Measurements from ENCODE around the gene LRRC8E. TPM values are rescaled to one million over a fixed set of nuclear protein-coding genes. Genes with fewer than 3 reads are reported as not detected.
A peak's percentile ranks its signal among the peaks of the same experiment; 100 is the strongest.

Gene LRRC8E
- total and polyA plus RNA-seq, 2 of the 8 experiments (the other 6 are each of a cell fraction or from before 2014, with no cell fraction given) = 2.7 to 2.9 TPM

DNA sequence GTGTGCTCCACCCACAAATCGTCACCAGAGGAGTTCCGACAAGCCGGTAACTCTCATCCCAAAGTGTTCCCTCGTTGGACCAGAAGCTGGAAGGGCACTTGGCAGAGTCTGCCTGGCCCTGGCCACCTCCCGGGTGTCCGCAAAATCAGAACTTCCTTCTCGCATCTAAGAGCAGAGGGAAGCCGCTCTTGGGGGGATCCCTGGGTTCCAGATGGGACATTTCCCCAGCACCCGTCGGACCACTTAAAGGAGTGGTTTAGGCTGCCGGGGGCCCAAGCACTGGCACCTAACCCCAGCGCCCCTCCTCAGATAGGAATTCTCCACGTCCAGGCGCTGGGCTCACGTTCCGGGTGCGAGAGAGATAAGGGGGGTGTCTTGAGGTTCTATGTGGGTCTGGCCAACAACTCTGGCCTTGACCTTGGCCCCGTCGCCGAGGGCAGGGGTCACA is 14.5 kb downstream of the LRRC8E start:
- no peak overlapping the region for H2BK20ac ChIP-seq (ENCODE audit: low read length)
- peak overlapping the region; percentile 86; the same call in 1 of the 2 replicates for H3K18ac ChIP-seq (ENCODE audit: extremely low read depth, low read length)
- peaks cover 0 to 5% of the 10 kb centered on the region in 2 experiments for H4K20me1 ChIP-seq (replicated peaks in 1 of 2; ENCODE audit: control insufficient read depth in 1 of 2, insufficient read depth in 2 of 2, low read length in 2 of 2)
- no peak for FAIRE-seq
- H3K79me2 ChIP-seq (ENCODE audit: control insufficient read depth in 1 of 2, insufficient read depth in 2 of 2, low read length in 2 of 2) = peaks cover 0 to 22% of the 10 kb centered on the region in 2 experiments; a peak in 2 of 4 replicates
- ChIA-PET POLR2A (ENCODE audit: partially characterized antibody) (interaction anchor here (1.0 to 5.0 kb wide), 10 partner anchors 9 to 45 kb away, joined by 4 to 22 read pairs (median 5); partner anchors contain the start of genes LRRC8E, SNAPC2 and TGFBR3L), CTCF (ENCODE audit: partially characterized antibody) (interaction anchor here (0.9 to 4.9 kb wide), 13 partner anchors 12 to 174 kb away, joined by 3 to 14 read pairs (median 4); partner anchors contain the start of genes PRR36 and TGFBR3L)
- no peak overlapping the region for H3K56ac ChIP-seq (replicated peaks; ENCODE audit: insufficient read length, low read depth, low read length)
- H3K4ac ChIP-seq (replicated peaks; ENCODE audit: insufficient read length, low read depth, low read length) = no peak overlapping the region
- H3K23me2 ChIP-seq (ENCODE audit: low read depth, low read length) = peaks cover 13% of the 10 kb centered on the region
- peaks cover 0 to 13% (median 7%) of the 10 kb centered on the region in 4 experiments; a peak in 5 of 7 replicates for H3K4me1 ChIP-seq (replicated peaks in 1 of 4; ENCODE audit: control insufficient read depth in 3 of 4, insufficient read depth in 4 of 4, low read length in 3 of 4)
- peak overlapping the region; percentile 90; the same call in 1 of the 2 replicates for H4K8ac ChIP-seq (ENCODE audit: extremely low read depth, insufficient read depth, low read length)
- TF ChIP-seq TBP (IDR thresholded peaks at IDR 0.05; ENCODE audit: low read depth, low read length) (no peak), RXRA (IDR thresholded peaks at IDR 0.05; ENCODE audit: insufficient read depth, low read depth, low read length) (0 out of 2 replicates have a peak, but pooled peaks have one; percentile 16), KDM5A (IDR thresholded peaks at IDR 0.05; ENCODE audit: low read length) (no peak)
- peak overlapping the region; percentile 82; the same call in 1 of the 2 replicates for H2AK5ac ChIP-seq (ENCODE audit: low read depth, low read length)
- no peak for DNase-seq (ENCODE audit: low read depth in 1 of 2, low spot score in 2 of 2)
- H3K9ac ChIP-seq (replicated peaks in 1 of 4; ENCODE audit: extremely low read depth in 1 of 4, low read depth in 3 of 4, low read length in 3 of 4) = peak overlapping the region in 3 of 4 experiments; percentile 49 to 64 (median 63); a peak in 6 of 7 replicates
- H3K9me3 ChIP-seq (ENCODE audit: insufficient read depth in 2 of 2, low read depth in 1 of 2, low read length in 1 of 2) = no peaks in the 10 kb centered on the region
- H2BK5ac ChIP-seq (ENCODE audit: low read depth, low read length) = peak overlapping the region; percentile 95
- no peak overlapping the region for H3K14ac ChIP-seq (ENCODE audit: insufficient read length)
- H3K36me3 ChIP-seq (ENCODE audit: control insufficient read depth in 2 of 4, insufficient read depth in 4 of 4, low read length in 3 of 4) = no peaks in the 10 kb centered on the region; a peak in 2 of 8 replicates
- H2AFZ ChIP-seq (ENCODE audit: low read length) = no peak overlapping the region
- H2BK12ac ChIP-seq (ENCODE audit: low read depth, low read length) = 0 out of 2 replicates have a peak overlapping the region, but pooled peaks have one; percentile 27
- peak overlapping the region; percentile 66; the same call in 1 of the 2 replicates for H3K27ac ChIP-seq (ENCODE audit: low read depth, low read length)
- H4K5ac ChIP-seq (ENCODE audit: insufficient read length, low read depth, low read length) = peak overlapping the region; percentile 65
- peak overlapping the region; percentile 55 to 75 for H3K4me2 ChIP-seq (ENCODE audit: insufficient read depth in 1 of 2, low read depth in 2 of 2, low read length in 2 of 2)
- no peak overlapping the region for H2BK120ac ChIP-seq (replicated peaks; ENCODE audit: low read depth, low read length)
- H3K27me3 ChIP-seq (replicated peaks in 1 of 4; ENCODE audit: control insufficient read depth in 3 of 4, extremely low read depth in 1 of 4, insufficient read depth in 3 of 4, low read length in 3 of 4) = no peaks in the 10 kb centered on the region
- H3K23ac ChIP-seq (ENCODE audit: insufficient read length) = no peak overlapping the region
- peak overlapping the region; percentile 30 to 86 (median 44) for H3K4me3 ChIP-seq (ENCODE audit: extremely low read depth in 1 of 4, insufficient read depth in 2 of 4, low read depth in 3 of 4, low read length in 4 of 4)
- H3K79me1 ChIP-seq (ENCODE audit: low read depth, low read length) = peaks cover 9% of the 10 kb centered on the region
- peak overlapping the region; percentile 90 for H4K91ac ChIP-seq (replicated peaks; ENCODE audit: insufficient read length, low read length)
- 51% methylated on average over 20 of the region's 20 CpGs; no CpG with 5 or more reads in 1 of the 2 experiments for WGBS, 2 experiments (ENCODE audit: extremely low coverage in 1 of 2, insufficient coverage in 1 of 2, insufficient read length in 1 of 2, insufficient replicate concordance in 2 of 2, low coverage in 1 of 2, low lambda C conversion rate in 2 of 2, missing lambda C conversion rate in 1 of 2)
- H2BK15ac ChIP-seq (ENCODE audit: low read length) = no peak overlapping the region

Measured in H1 (cell line).